CD4-positive, alpha-beta T cell (primary cell): ENCODE data around the gene CHADL. TPM values are rescaled to one million over a fixed set of nuclear protein-coding genes. Genes with fewer than 3 reads are reported as not detected.

Source experiments
- ATAC-seq: fragments of 200-7000 bp; cut with Tn5 transposase; one replicate; pipeline ENCODE4 v1.10.0; 2022; ENCODE audit warnings: mild to moderate bottlenecking; ENCODE audit not compliant: poor library complexity
- CTCF ChIA-PET: fragments of 350-600 bp; sonication (Branson Sonifier 250); formaldehyde crosslinking; loops from one replicate; lab custom pipeline; 2021; ENCODE audit warnings: antibody characterized with exemption, inconsistent platforms; lab: Charles Lee
- POLR2A ChIA-PET: fragments of 350-600 bp; sonication (Branson Sonifier 250); formaldehyde crosslinking; loops from one replicate; lab custom pipeline; 2021; ENCODE audit warnings: antibody characterized with exemption, inconsistent platforms; lab: Charles Lee
- DNase-seq, 14 experiments: peaks; one replicate each; pipeline ENCODE4 v3.0.0-alpha.2; 2013 to 2020; ENCODE audit warnings: mixed read lengths in 2 of 14
- H3K27ac ChIP-seq, 2 donors: one replicate each; pipeline versions ENCODE4 v1.5.1 to v1.7.0; 2013; ENCODE audit warnings: low read length in 2 of 2, low read depth in 1 of 2, mild to moderate bottlenecking in 1 of 2
- H3K27me3 ChIP-seq, 2 experiments: 1 replicate in 1 of 2; 2 replicates in 1 of 2; pipeline versions ENCODE4 v1.6.1 to v1.7.0; 2013; ENCODE audit warnings: low read length in 2 of 2, control low read depth in 1 of 2, mild to moderate bottlenecking in 1 of 2, moderate library complexity in 1 of 2; ENCODE audit not compliant: insufficient read depth in 2 of 2, control insufficient read depth in 1 of 2
- H3K36me3 ChIP-seq: one replicate; pipeline ENCODE4 v1.6.1; 2013; ENCODE audit warnings: low read length, control low read depth; ENCODE audit not compliant: insufficient read depth
- H3K4me1 ChIP-seq: one replicate; pipeline ENCODE4 v1.6.1; 2013; ENCODE audit warnings: low read length, control low read depth; ENCODE audit not compliant: insufficient read depth
- H3K4me3 ChIP-seq: one replicate; pipeline ENCODE4 v1.5.1; 2013; ENCODE audit warnings: mild to moderate bottlenecking, low read length, moderate library complexity
- H3K9me3 ChIP-seq, 2 experiments: 1 replicate in 1 of 2; 2 replicates in 1 of 2; pipeline versions ENCODE4 v1.6.1 to v1.7.0; 2013; ENCODE audit warnings: low read length in 2 of 2, mild to moderate bottlenecking in 2 of 2, control low read depth in 1 of 2, moderate library complexity in 1 of 2; ENCODE audit not compliant: control insufficient read depth in 1 of 2, insufficient read depth in 1 of 2
- H3K27ac Mint-ChIP-seq: one replicate; pipeline ENCODE4 v1.8.0; 2020; ENCODE audit warnings: mixed read lengths
- H3K27me3 Mint-ChIP-seq: one replicate; pipeline ENCODE4 v1.8.0; 2021; ENCODE audit warnings: mixed read lengths
- H3K36me3 Mint-ChIP-seq: one replicate; pipeline ENCODE4 v1.8.0; 2021; ENCODE audit warnings: low read depth, mixed read lengths
- H3K4me1 Mint-ChIP-seq: one replicate; pipeline ENCODE4 v1.8.0; 2021; ENCODE audit warnings: low read depth, mixed read lengths
- H3K4me3 Mint-ChIP-seq: one replicate; pipeline ENCODE4 v1.8.0; 2020; ENCODE audit warnings: mild to moderate bottlenecking, mixed read lengths
- H3K9me3 Mint-ChIP-seq: one replicate; pipeline ENCODE4 v1.8.0; 2020; ENCODE audit warnings: mixed read lengths
- intact Hi-C, 2 experiments: fragments of 100-400 bp; cut with DNase I in 1 of 2; cut with micrococcal nuclease in 1 of 2; formaldehyde crosslinking; loops; one replicate each; pipeline versions ENCODE4 v1.15.1 to v1.9.0; 2023 to 2025; cut with DNase I, micrococcal nuclease
- total RNA-seq, 174 experiments: library from RNA in 2 of 174; stranded (reverse) in 2 of 174; gene quantifications; one replicate each; pipeline ENCODE4 v1.2.3 and lab custom pipeline; 2021 to 2026
- TF ChIP-seq, protein P1 (sequence below): fragments of 200-600 bp; IDR thresholded peaks from one replicate; pipeline ENCODE4 v1.8.0; 2022; ENCODE audit warnings: antibody characterized with exemption, mild to moderate bottlenecking

CHADL gene
- total RNA-seq, 2 experiments from 2014 or later, result 1.7 to 1.8 TPM

DNA sequence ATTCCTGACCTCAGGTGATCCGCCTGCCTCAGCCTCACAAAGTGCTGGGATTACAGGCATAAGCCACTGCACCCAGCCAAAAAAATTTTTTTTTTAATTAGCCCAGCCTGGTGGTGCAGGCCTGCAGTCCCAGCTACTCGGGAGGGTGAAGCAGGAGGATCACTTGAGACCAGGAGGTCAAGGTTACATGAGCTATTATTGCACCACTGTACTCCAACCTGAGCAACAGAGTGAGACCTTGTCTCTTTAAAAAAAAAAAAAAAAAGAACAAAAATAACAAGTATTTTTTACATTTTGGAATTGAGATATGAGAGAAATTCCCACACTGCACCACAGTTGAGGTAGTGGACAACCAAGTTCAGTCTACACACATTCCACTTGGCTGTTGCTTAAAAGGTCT, 49.3 kb downstream of the CHADL start:
- TF ChIP-seq, protein P1, sequence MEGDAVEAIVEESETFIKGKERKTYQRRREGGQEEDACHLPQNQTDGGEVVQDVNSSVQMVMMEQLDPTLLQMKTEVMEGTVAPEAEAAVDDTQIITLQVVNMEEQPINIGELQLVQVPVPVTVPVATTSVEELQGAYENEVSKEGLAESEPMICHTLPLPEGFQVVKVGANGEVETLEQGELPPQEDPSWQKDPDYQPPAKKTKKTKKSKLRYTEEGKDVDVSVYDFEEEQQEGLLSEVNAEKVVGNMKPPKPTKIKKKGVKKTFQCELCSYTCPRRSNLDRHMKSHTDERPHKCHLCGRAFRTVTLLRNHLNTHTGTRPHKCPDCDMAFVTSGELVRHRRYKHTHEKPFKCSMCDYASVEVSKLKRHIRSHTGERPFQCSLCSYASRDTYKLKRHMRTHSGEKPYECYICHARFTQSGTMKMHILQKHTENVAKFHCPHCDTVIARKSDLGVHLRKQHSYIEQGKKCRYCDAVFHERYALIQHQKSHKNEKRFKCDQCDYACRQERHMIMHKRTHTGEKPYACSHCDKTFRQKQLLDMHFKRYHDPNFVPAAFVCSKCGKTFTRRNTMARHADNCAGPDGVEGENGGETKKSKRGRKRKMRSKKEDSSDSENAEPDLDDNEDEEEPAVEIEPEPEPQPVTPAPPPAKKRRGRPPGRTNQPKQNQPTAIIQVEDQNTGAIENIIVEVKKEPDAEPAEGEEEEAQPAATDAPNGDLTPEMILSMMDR, result no peak
- Mint-ChIP-seq H3K4me1 (no peaks in the 10 kb centered on the region), H3K27ac (no peak overlapping the region), H3K27me3 (no peaks in the 10 kb centered on the region), H3K36me3 (no peaks in the 10 kb centered on the region), H3K9me3 (no peaks in the 10 kb centered on the region), H3K4me3 (no peak overlapping the region)
- Histone ChIP-seq H3K4me1 (no peaks in the 10 kb centered on the region), H3K9me3 (no peaks in the 10 kb centered on the region), H3K4me3 (no peak overlapping the region), H3K36me3 (no peaks in the 10 kb centered on the region), H3K27me3 (no peaks in the 10 kb centered on the region), H3K27ac (no peak overlapping the region)
- POLR2A ChIA-PET, result no interaction called here
- ATAC-seq (no peak), DNase-seq (no peak)
- CTCF ChIA-PET, result no interaction called here
- intact Hi-C loops, result loop anchor here in 1 of 2 experiments (10.0 kb wide), 1 partner anchor 433 kb away; the partner anchor contains the start of genes DESI1 and XRCC6

DNA sequence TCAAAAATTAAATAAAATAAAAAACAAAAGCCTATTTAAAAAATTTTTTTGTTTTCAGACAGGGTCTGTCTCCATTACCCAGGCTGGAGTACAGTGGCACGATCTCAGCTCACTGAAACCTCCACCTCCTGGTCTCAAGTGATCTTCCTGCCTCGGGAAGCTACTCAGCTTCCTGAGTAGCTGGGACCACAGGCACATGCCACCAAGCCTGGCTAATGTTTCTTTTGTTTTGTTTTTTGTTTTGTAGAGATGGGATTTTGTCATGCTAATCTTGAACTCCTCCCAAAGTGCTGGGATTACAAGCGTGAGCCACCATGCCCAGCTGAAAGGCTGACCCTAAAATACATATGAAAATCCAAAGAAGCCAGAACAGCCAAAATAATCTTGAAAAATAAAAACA, 56.1 kb downstream of the CHADL start:
- Mint-ChIP-seq H3K27ac (no peak overlapping the region), H3K4me1 (no peaks in the 10 kb centered on the region), H3K9me3 (no peaks in the 10 kb centered on the region), H3K4me3 (no peak overlapping the region), H3K27me3 (no peaks in the 10 kb centered on the region), H3K36me3 (peaks cover 9% of the 10 kb centered on the region)
- H3K27ac ChIP-seq, result no peak overlapping the region
- H3K4me3 ChIP-seq, result no peak overlapping the region
- DNase-seq (no peak), ATAC-seq (no peak)
- no peaks in the 10 kb centered on the region for H3K9me3 ChIP-seq
- H3K36me3 ChIP-seq, result peaks cover 3% of the 10 kb centered on the region
- TF ChIP-seq, protein P1, result no peak
- ChIA-PET POLR2A (no interaction called here), CTCF (interaction anchor here (0.7 kb wide), 1 partner anchor 335 kb away, joined by 3 read pairs; no protein-coding TSS in a partner anchor)
- intact Hi-C loops, result no loop called here
- peaks cover 6% of the 10 kb centered on the region for H3K4me1 ChIP-seq
- no peaks in the 10 kb centered on the region for H3K27me3 ChIP-seq

DNA sequence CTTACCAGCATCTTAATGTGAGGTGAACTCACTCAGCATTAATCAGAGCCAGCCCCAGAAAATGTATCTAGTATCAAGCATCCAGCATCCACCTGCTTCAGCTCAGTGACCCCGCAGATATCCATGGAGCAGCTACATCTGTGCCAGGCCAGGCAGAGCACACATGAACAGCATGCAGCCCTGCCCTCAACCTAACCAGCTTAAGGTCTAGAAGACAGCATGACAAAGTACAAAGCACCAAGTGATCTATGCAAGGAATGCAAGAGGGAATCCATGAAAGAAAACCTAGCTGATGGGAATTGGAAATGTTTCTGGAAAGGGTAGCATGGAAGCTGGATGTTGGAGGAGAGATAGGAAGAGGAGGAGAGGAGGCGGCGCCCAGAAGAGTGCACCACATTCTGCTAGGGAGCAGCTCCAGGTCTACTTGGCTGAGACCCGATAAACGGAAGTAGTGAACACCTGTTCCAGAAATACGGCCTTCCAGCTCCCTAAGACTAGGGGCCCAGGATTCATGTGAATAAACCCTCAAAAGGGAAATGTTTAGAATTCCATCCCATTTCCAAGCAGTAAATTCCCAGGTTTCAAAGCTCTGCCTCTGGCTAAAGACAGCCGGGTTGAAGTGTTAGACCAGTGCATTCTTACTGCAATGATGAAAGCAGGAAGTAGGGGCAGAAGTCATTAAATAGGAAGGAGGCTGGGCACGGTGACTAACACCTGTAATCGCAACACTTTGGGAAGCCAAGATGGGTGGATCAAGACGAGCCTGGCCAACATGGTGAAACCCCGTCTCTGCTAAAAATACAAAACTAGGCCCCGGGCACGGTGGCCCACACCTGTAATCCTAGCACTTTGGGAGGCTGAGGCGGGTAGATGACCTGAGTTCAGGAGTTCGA, 59.1 kb downstream of the CHADL start:
- H3K27me3 ChIP-seq, result no peaks in the 10 kb centered on the region
- ChIA-PET CTCF (no interaction called here), POLR2A (interaction anchor here (1.4 to 1.6 kb wide), 2 partner anchors 56 to 230 kb away, joined by 3 to 4 read pairs; partner anchors contain the start of gene RBX1)
- H3K4me1 ChIP-seq, result peaks cover 6% of the 10 kb centered on the region
- intact Hi-C loops, result no loop called here
- DNase-seq (peak in 2 of 14 experiments; percentile 30 to 50), ATAC-seq (no peak)
- peaks cover 27% of the 10 kb centered on the region for H3K36me3 ChIP-seq
- Mint-ChIP-seq H3K27ac (peak overlapping the region; percentile 45), H3K4me3 (no peak overlapping the region), H3K36me3 (peaks cover 38% of the 10 kb centered on the region), H3K4me1 (no peaks in the 10 kb centered on the region), H3K9me3 (no peaks in the 10 kb centered on the region), H3K27me3 (no peaks in the 10 kb centered on the region)
- H3K9me3 ChIP-seq, result no peaks in the 10 kb centered on the region
- TF ChIP-seq, protein P1, result no peak
- H3K4me3 ChIP-seq, result no peak overlapping the region
- H3K27ac ChIP-seq, result no peak overlapping the region
